Measurements from ENCODE around the gene CTIF. TPM values are rescaled to one million over a fixed set of nuclear protein-coding genes. Genes with fewer than 3 reads are reported as not detected.

Gene CTIF
- total RNA-seq, 2 experiments from 2014 or later = 5.7 to 5.9 TPM

DNA sequence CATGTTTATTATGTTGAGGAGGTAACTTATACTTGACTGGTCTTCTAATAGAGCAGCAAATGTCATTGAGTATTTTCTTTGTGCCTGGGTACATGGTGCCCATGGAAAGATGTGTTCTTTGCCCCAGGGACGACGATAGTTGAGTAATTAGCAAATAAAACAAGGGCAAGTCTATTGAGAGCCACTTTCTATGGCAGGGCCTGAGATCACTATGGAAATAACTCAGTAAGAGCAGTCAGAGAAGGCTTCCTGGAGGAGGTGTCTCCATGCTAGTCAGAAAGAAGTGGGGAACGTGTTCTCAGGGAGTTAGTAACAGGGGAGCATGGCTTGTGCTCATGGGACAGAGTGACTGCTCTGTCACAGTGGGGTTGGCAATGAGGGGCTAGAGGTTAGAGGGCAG lies 28.6 kb downstream of the CTIF start:
- H3K4me3 Mint-ChIP-seq = no peak overlapping the region
- CTCF ChIA-PET = no interaction called here
- no peak overlapping the region for H3K27ac Mint-ChIP-seq
- peaks cover 1% of the 10 kb centered on the region for H3K36me3 Mint-ChIP-seq
- peaks cover 4% of the 10 kb centered on the region for H3K4me1 Mint-ChIP-seq
- no peak for ATAC-seq
- DNase-seq = no peak
- H3K9me3 Mint-ChIP-seq (ENCODE audit: low read depth) = no peaks in the 10 kb centered on the region
- no peaks in the 10 kb centered on the region for H3K27me3 Mint-ChIP-seq

DNA sequence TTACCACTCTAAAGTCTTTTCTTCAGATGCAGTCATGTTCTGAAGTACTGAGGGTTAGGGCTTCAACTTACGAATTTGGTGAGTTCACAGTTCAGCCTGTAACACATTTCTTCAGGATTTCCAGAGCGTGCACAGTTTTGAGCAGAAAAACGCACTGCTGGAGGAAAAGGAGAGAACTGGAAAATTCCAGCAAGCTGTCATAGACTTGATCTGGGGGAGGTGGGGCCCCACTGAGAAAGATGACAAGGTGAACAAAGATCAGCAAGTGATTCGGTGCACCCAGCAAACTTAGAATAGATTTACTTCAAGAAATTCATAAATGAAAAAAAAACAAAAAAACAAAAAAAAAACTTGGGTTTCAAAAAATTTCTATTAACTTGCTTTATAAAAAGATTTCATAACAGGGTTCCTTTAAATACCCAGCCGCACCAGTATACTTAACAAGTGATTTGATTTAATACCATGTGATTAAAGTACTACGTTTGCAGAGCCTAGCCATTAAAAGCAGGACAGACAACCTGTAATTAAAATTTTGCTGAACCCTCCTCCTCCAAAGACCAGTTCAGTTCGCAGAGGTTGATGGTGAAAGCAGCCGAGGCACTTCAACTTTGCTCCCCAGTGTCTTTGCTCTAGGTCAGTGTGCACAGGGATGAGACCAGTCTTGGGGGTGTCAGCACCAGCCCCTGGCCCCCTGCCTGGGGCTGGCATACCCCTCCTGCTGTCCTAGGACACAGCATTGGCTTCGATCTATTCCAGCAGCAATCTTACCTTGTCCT lies 30.5 kb downstream of the CTIF start:
- peaks cover 1% of the 10 kb centered on the region for H3K36me3 Mint-ChIP-seq
- H3K4me3 Mint-ChIP-seq = no peak overlapping the region
- no peaks in the 10 kb centered on the region for H3K4me1 Mint-ChIP-seq
- CTCF ChIA-PET = no interaction called here
- ATAC-seq (no peak), DNase-seq (no peak)
- no peaks in the 10 kb centered on the region for H3K27me3 Mint-ChIP-seq
- H3K27ac Mint-ChIP-seq = no peak overlapping the region
- H3K9me3 Mint-ChIP-seq (ENCODE audit: low read depth) = no peaks in the 10 kb centered on the region

DNA sequence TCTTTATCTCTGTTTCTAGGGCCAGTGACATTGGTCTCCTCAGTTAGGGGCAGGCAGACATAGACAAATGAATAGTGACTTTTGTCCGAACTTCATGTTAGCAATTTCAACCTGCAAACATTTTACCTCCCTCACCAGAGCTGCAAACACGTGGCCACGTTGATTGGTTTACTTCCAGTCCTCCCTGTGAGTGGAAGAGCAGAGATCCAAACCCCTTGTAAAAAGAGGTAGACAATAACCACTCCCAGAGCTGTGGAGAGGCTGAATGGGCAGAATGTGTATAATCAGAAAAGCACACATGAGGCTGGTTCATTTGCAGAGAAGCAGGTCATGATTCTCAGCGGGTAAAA lies 31.1 kb downstream of the CTIF start:
- CTCF ChIA-PET = no interaction called here
- H3K4me3 Mint-ChIP-seq = no peak overlapping the region
- peaks cover 1% of the 10 kb centered on the region for H3K36me3 Mint-ChIP-seq
- no peaks in the 10 kb centered on the region for H3K9me3 Mint-ChIP-seq (ENCODE audit: low read depth)
- no peaks in the 10 kb centered on the region for H3K4me1 Mint-ChIP-seq
- H3K27ac Mint-ChIP-seq = no peak overlapping the region
- no peak for DNase-seq
- no peak for ATAC-seq
- no peaks in the 10 kb centered on the region for H3K27me3 Mint-ChIP-seq

DNA sequence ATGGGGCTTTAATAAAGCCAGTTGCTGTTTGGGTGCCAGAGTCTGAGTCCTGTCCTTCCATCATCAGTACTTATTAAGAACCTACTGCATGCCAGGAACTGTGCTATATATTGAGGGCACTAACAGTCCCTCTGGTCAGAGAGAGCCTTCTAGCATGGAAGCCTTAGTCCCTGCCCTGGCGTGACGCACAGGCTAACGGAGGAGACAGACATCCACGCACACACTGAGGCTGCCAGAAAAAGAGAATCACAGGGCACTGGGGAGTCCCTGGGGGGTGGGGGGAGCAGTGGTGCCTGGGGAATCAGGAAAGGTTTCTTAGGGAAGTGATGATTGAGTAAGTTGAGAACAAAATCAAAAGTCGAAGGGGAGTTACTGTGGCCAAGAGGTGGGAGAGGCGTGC lies 31.5 kb downstream of the CTIF start:
- Mint-ChIP-seq H3K4me3 (no peak overlapping the region), H3K36me3 (peaks cover 1% of the 10 kb centered on the region), H3K4me1 (no peaks in the 10 kb centered on the region), H3K27me3 (no peaks in the 10 kb centered on the region), H3K9me3 (ENCODE audit: low read depth) (no peaks in the 10 kb centered on the region), H3K27ac (no peak overlapping the region)
- DNase-seq (no peak), ATAC-seq (no peak)
- CTCF ChIA-PET = no interaction called here

DNA sequence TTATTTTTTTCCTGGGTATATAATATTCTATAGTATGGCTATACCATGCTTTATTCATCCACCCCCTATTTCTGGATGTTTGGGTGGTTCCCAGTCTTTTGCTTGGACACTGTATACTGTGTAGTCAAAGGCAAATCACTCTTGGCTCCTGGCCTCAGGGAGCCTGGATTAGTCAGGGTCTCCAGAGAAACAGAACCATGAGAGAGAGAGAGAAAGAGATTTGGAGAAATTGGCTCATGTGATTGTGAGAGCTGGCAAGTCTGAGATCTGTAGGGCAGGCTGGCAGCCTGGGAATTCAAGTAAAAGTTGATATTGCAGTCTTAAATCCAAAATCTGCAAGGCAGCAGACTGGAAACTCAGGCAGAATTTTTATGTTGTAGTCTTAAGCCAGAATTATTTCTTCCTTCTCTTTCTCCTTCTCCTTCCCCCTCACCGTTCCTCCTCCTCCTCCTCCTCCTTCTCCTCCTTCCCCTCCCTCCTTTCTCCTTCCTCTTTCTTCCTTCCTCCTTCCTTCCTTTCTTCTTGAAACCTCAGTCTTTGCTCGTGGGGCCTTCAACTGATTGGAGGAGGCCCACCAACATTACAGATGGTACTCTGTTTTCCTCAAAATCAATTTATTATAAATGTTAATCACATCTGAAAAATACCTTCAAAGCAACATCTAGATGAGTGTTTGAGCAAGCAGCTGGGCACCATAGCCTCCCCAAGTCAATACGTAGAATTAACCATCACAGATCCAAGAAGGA lies 33.0 kb downstream of the CTIF start:
- peaks cover 1% of the 10 kb centered on the region for H3K36me3 Mint-ChIP-seq
- no peak for DNase-seq
- H3K27ac Mint-ChIP-seq = no peak overlapping the region
- H3K4me1 Mint-ChIP-seq = no peaks in the 10 kb centered on the region
- ATAC-seq = no peak
- CTCF ChIA-PET = no interaction called here
- H3K9me3 Mint-ChIP-seq (ENCODE audit: low read depth) = no peaks in the 10 kb centered on the region
- no peak overlapping the region for H3K4me3 Mint-ChIP-seq
- no peaks in the 10 kb centered on the region for H3K27me3 Mint-ChIP-seq

DNA sequence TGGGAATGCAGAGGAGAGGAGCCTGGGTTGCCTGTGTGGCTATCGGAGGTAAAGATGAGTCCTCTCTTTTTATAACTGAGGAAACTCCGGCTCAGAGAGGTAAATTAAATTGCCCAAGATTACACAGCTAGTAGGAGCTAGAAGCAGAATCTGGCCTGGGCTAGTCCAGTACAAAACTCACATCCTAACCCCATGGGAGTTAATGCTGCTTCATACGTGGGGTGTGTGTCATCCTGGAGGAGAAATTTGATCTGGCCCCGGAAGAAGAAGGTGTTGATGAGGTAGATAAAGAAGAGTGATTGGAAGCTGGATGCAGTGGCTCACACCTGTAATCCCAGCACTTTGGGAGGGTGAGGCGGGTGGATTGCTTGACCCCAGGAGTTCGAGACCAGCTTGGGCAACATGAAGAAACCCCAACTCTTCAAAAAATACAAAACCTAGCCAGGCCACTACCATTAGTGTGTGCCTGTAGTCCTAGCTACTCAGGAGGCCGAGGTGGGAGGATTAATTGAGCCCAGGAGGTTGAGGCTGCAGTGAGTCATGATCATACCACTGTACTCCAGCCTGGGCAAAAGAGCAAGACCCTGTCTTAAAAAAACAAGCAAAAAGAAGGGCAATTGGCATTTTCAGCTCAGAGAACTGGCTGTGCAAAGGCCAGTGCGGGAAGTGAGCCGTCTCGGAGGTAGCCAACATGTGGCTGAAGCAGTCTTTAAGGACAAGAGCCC lies 33.7 kb downstream of the CTIF start:
- ATAC-seq (no peak), DNase-seq (no peak)
- H3K36me3 Mint-ChIP-seq = peaks cover 1% of the 10 kb centered on the region
- no peaks in the 10 kb centered on the region for H3K4me1 Mint-ChIP-seq
- no peaks in the 10 kb centered on the region for H3K9me3 Mint-ChIP-seq (ENCODE audit: low read depth)
- H3K4me3 Mint-ChIP-seq = no peak overlapping the region
- CTCF ChIA-PET = no interaction called here
- no peaks in the 10 kb centered on the region for H3K27me3 Mint-ChIP-seq
- H3K27ac Mint-ChIP-seq = no peak overlapping the region

DNA sequence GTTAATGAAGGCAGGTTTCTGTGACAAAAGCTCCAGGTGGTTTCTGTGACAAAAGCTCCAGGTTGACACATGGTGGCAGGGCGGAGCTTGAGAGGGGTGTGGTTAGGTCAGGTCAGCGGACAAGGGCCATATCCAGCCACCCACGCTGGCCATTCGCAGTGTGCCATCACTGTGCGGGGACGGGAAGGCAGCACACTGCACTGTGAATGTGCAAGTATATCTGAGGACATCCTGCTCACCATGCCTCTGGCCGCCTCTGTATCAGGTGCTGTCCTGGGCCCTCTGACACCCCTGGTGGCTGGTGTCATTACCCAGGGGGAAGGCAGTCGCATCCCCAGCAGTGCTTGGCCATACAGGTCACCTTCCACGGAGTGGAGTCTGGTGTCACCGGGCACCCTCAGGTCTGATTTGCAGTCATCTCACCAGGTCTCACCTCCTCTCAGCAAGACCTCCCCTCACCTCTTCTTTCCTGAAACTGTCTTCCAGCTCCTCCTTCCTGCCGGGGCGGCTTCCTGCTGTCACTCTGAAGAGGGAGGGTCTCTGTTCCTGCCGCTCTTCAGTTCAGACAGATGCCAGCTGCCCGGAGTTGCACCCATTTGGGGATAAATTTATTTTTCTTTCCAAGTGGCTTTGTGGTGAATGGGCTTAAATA lies 34.9 kb downstream of the CTIF start:
- Mint-ChIP-seq H3K4me1 (no peaks in the 10 kb centered on the region), H3K9me3 (ENCODE audit: low read depth) (peaks cover 3% of the 10 kb centered on the region), H3K36me3 (no peaks in the 10 kb centered on the region), H3K27ac (no peak overlapping the region), H3K27me3 (no peaks in the 10 kb centered on the region), H3K4me3 (no peak overlapping the region)
- ATAC-seq (no peak), DNase-seq (no peak)
- CTCF ChIA-PET = interaction anchor here (0.5 kb wide), 1 partner anchor 12 kb away, joined by 3 read pairs; no protein-coding TSS in a partner anchor

DNA sequence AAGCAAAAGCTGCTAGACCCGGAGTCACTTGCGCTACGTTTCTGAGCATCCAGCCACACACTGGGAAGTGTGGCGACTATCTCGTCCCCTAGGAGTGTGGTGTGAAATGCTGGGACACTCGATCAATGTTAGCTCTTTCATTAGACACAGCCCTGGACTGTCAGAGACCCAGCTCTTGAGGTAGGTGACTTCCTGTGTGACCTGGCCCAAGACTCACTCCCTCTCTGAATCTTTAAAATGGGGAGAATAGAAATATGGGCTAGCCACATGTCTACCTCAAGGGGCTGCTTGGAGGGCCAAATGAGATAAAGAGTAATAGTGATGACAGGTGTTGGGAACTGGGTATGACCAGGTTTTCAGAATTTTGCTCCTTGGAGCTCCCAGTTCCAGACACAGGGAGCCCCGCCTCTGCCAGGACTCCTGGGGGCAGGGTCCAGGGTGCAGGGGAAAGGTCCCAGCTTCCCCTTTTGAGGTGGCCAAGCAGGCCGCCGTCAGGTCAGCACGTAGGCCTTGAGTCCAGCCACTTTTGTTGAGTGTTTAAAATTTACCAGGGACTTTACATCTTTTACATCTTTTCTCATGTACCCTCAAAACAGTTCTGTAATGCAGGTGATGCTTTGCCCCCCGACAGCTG lies 36.0 kb downstream of the CTIF start:
- no peak overlapping the region for H3K4me3 Mint-ChIP-seq
- no peak overlapping the region for H3K27ac Mint-ChIP-seq
- ATAC-seq = no peak
- H3K9me3 Mint-ChIP-seq (ENCODE audit: low read depth) = peaks cover 3% of the 10 kb centered on the region
- no peak for DNase-seq
- no peaks in the 10 kb centered on the region for H3K4me1 Mint-ChIP-seq
- CTCF ChIA-PET = no interaction called here
- no peaks in the 10 kb centered on the region for H3K27me3 Mint-ChIP-seq
- no peaks in the 10 kb centered on the region for H3K36me3 Mint-ChIP-seq

DNA sequence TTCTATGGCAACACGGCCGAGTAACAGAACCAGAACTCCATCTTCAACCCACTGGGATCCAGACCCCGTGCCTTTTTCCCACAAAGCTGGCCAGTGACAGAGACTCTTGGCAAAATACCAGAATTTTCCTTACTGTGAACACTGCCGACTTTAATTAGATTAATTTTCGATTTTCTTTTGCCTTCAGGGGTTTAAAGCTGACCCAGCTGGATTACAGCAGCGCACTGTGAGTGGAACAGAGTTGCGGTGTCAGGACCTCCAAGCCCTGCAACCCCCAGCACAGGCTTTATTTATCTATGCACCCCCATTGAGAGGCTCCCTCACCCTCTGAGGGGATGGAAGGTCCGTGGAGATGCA lies 36.4 kb downstream of the CTIF start:
- peaks cover 3% of the 10 kb centered on the region for H3K9me3 Mint-ChIP-seq (ENCODE audit: low read depth)
- H3K27ac Mint-ChIP-seq = no peak overlapping the region
- H3K36me3 Mint-ChIP-seq = no peaks in the 10 kb centered on the region
- no peak overlapping the region for H3K4me3 Mint-ChIP-seq
- no peaks in the 10 kb centered on the region for H3K27me3 Mint-ChIP-seq
- no peak for ATAC-seq
- no peak for DNase-seq
- CTCF ChIA-PET = no interaction called here
- H3K4me1 Mint-ChIP-seq = no peaks in the 10 kb centered on the region

DNA sequence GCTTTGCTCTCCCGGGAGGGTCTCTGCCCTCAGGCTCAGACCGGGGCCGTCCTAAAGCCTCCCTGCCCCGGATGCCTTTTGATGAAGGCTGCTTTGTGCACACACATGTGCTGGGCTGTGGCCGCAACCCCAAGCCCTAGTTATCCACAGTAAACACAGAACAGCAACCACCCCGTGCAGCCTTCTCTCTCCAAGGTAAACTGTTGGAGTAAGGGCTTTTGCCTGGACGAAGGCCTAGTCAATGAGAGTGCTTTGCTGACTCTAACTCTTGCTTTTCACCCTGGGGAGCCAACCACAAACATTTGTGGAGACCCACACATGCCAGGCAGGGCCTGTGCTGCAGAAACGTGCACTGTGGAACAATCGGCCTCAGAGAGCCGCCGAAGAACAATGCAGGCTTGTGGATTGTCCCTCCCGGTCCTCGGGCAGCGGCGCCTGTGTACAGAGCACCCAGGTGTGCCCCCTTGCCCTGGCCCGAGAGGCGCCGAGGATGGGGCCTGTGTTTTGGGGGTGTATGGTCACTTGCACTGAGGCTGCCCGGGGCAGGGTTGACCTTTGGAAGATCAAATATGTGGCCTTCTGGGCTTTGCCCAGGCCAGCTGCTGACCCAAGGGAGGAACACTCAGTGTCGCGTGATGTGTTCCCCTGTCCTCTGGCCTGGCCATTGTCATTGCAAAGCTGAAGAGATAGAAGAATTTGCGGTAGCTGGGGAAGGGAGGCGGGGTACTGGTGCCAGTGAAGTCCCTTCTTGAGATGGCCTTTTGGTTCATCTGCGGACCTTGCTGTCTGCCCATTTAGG lies 37.0 kb downstream of the CTIF start:
- H3K36me3 Mint-ChIP-seq = no peaks in the 10 kb centered on the region
- H3K27ac Mint-ChIP-seq = no peak overlapping the region
- no peaks in the 10 kb centered on the region for H3K4me1 Mint-ChIP-seq
- no peak for DNase-seq
- H3K4me3 Mint-ChIP-seq = no peak overlapping the region
- H3K9me3 Mint-ChIP-seq (ENCODE audit: low read depth) = peaks cover 3% of the 10 kb centered on the region
- CTCF ChIA-PET = no interaction called here
- ATAC-seq = no peak
- no peaks in the 10 kb centered on the region for H3K27me3 Mint-ChIP-seq

DNA sequence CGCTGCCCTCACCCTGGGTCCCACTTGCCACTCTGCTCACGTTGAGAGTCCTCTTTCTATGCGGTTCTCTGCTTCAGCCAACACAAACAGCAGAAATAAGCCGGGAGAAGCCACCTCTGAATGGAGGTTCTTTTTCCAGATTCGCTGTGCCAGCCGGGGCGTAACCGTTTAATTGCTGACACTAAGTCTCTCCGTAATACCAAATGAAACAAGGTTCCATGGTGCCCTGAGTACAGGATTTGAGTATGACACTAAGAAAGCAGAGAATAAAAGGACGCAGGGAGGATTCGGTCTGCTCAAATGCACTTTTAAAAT lies 37.6 kb downstream of the CTIF start:
- no peak overlapping the region for H3K4me3 Mint-ChIP-seq
- no peaks in the 10 kb centered on the region for H3K36me3 Mint-ChIP-seq
- H3K9me3 Mint-ChIP-seq (ENCODE audit: low read depth) = peaks cover 3% of the 10 kb centered on the region
- H3K4me1 Mint-ChIP-seq = no peaks in the 10 kb centered on the region
- H3K27ac Mint-ChIP-seq = no peak overlapping the region
- CTCF ChIA-PET = no interaction called here
- no peaks in the 10 kb centered on the region for H3K27me3 Mint-ChIP-seq
- no peak for ATAC-seq
- no peak for DNase-seq

DNA sequence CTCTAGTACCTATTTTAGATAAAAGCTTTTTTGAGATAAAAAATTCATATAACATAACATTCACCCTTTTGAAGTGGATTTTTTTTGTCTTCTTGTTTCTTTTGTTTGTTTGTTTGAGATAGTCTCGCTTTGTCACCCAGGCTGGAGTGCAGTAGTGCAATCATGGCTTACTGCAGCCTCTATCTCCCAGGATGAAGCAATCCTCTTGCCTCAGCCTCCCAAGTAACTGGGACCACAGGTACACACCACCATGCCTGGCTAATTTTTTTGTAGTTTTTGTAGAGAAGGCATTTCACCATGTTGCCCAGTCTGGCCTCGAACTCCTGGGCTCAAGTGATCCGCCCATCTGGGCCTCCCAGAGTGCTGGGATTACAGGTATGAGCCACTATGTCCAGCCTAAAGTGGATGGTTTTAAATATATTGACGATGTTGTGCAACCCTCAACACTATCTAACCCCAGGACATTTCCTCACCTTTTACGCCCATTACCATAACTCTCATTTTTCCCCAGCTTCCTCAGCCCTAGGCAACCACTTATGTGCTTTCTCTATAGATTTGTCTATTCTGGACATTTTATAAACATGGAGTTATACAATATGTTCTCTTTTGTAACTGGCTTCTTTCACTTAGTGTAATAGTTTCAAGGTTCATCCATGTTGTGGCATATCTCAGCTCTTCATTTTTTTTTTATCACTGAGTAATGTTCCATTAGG lies 38.8 kb downstream of the CTIF start:
- H3K4me3 Mint-ChIP-seq = no peak overlapping the region
- no peaks in the 10 kb centered on the region for H3K27me3 Mint-ChIP-seq
- H3K9me3 Mint-ChIP-seq (ENCODE audit: low read depth) = peaks cover 3% of the 10 kb centered on the region
- no peaks in the 10 kb centered on the region for H3K4me1 Mint-ChIP-seq
- ATAC-seq = no peak
- no peak overlapping the region for H3K27ac Mint-ChIP-seq
- CTCF ChIA-PET = interaction anchor here (1.1 kb wide), 1 partner anchor 16 kb away, joined by 3 read pairs; no protein-coding TSS in a partner anchor
- H3K36me3 Mint-ChIP-seq = no peaks in the 10 kb centered on the region
- DNase-seq = no peak
